Measurements from ENCODE around the gene DYRK1A. TPM values are rescaled to one million over a fixed set of nuclear protein-coding genes. Genes with fewer than 3 reads are reported as not detected.

The DYRK1A gene
- total and polyA plus RNA-seq, 2 of the 13 experiments (the other 11 are each of a cell fraction or from before 2014, with no cell fraction given) = 24.6 to 34.2 TPM

GRCh38 chr21:37396855-37397254 is 30.3 kb downstream of the DYRK1A start:
- H4K20me1 ChIP-seq (ENCODE audit: insufficient read depth, low read length) = peaks cover 58% of the 10 kb centered on the region
- H3K27me3 ChIP-seq (ENCODE audit: control insufficient read depth in 1 of 2, insufficient read depth in 2 of 2, low read length in 2 of 2) = no peaks in the 10 kb centered on the region
- WGBS (ENCODE audit: low lambda C conversion rate) = 89% methylated on average over 4 of the region's 6 CpGs
- H3K9ac ChIP-seq (ENCODE audit: insufficient read depth, low read depth, low read length) = no peak overlapping the region
- H3K36me3 ChIP-seq (replicated peaks in 1 of 2; ENCODE audit: control insufficient read depth in 1 of 2, insufficient read depth in 2 of 2, low read length in 2 of 2) = 0 out of 5 replicates have a peak, but pooled peaks cover 0 to 1% of the 10 kb centered on the region in 2 experiments
- no peak overlapping the region for H3K27ac ChIP-seq (ENCODE audit: extremely low read length, insufficient read depth, low read length)
- no peak overlapping the region for H3K4me2 ChIP-seq (ENCODE audit: low read depth, low read length)
- no peak overlapping the region for H3K4me3 ChIP-seq (replicated peaks in 1 of 3; ENCODE audit: insufficient read depth in 1 of 3, low read depth in 2 of 3, low read length in 3 of 3)
- H3K9me3 ChIP-seq (ENCODE audit: low read length) = no peaks in the 10 kb centered on the region
- FAIRE-seq = no peak
- no peak for DNase-seq (ENCODE audit: low spot score)
- ChIA-PET CTCF (ENCODE audit: low intra/inter-chr PET ratio, low total read pairs) (no interaction called here), POLR2A (no interaction called here)
- peaks cover 4% of the 10 kb centered on the region; the same call in 1 of the 2 replicates for H3K4me1 ChIP-seq (ENCODE audit: insufficient read depth, low read length)
- no TSS peak for BruUV-seq (replicated peaks)
- H2AFZ ChIP-seq (ENCODE audit: low read length) = no peak overlapping the region
- TF ChIP-seq RBM22 (optimal IDR thresholded peaks at IDR 0.05; ENCODE audit: low read length) (peak; percentile 47), ZNF816 (CRISPR knock-in tag; IDR thresholded peaks at IDR 0.05; ENCODE audit: borderline replicate concordance) (no peak)
- in situ Hi-C loops (cut with HindIII; ENCODE audit: extremely low pct_ligation_motif_present, low pct_unique_long_range_greater_than_20kb) = no loop called here
- intact Hi-C loops (cut with micrococcal nuclease; ENCODE audit: unreplicated experiment) = no loop called here
- peaks cover 97% of the 10 kb centered on the region for H3K79me2 ChIP-seq (ENCODE audit: insufficient read depth, low read length)
- ATAC-seq = no peak

GRCh38 chr21:37398697-37399096 is 32.1 kb downstream of the DYRK1A start:
- Histone ChIP-seq H3K27me3 (ENCODE audit: control insufficient read depth in 1 of 2, insufficient read depth in 2 of 2, low read length in 2 of 2) (no peaks in the 10 kb centered on the region), H3K79me2 (ENCODE audit: insufficient read depth, low read length) (peaks cover 97% of the 10 kb centered on the region), H3K4me3 (replicated peaks in 1 of 3; ENCODE audit: insufficient read depth in 1 of 3, low read depth in 2 of 3, low read length in 3 of 3) (no peak overlapping the region), H4K20me1 (ENCODE audit: insufficient read depth, low read length) (peaks cover 57% of the 10 kb centered on the region), H3K27ac (ENCODE audit: extremely low read length, insufficient read depth, low read length) (no peak overlapping the region), H3K36me3 (replicated peaks in 1 of 2; ENCODE audit: control insufficient read depth in 1 of 2, insufficient read depth in 2 of 2, low read length in 2 of 2) (no peaks in the 10 kb centered on the region), H2AFZ (ENCODE audit: low read length) (no peak overlapping the region), H3K9ac (ENCODE audit: insufficient read depth, low read depth, low read length) (no peak overlapping the region), H3K9me3 (ENCODE audit: low read length) (peaks cover 7% of the 10 kb centered on the region; the same call in 1 of the 2 replicates), H3K4me2 (ENCODE audit: low read depth, low read length) (no peak overlapping the region), H3K4me1 (ENCODE audit: insufficient read depth, low read length) (peaks cover 4% of the 10 kb centered on the region; the same call in 1 of the 2 replicates)
- in situ Hi-C loops (cut with HindIII; ENCODE audit: extremely low pct_ligation_motif_present, low pct_unique_long_range_greater_than_20kb) = no loop called here
- ATAC-seq (no peak), DNase-seq (ENCODE audit: low spot score) (no peak), FAIRE-seq (no peak)
- intact Hi-C loops (cut with micrococcal nuclease; ENCODE audit: unreplicated experiment) = no loop called here
- POLR2A ChIA-PET = no interaction called here
- CTCF ChIA-PET (ENCODE audit: low intra/inter-chr PET ratio, low total read pairs) = no interaction called here
- BruUV-seq (replicated peaks) = no TSS peak
- 95% methylated on average over 5 of the region's 5 CpGs for WGBS (ENCODE audit: low lambda C conversion rate)
- no peak for TF ChIP-seq ZNF781 (CRISPR knock-in tag; IDR thresholded peaks at IDR 0.05; ENCODE audit: borderline replicate concordance, not compliant biosample characterization)
- no peak for TF ChIP-seq ZNF343 (CRISPR knock-in tag; IDR thresholded peaks at IDR 0.05)
- no peak for TF ChIP-seq AFF4 (CRISPR knock-in tag; IDR thresholded peaks at IDR 0.05)
- TF ChIP-seq PHF8 (CRISPR knock-in tag; IDR thresholded peaks at IDR 0.05) = no peak
- no peak for TF ChIP-seq TARDBP (CRISPR knock-in tag; IDR thresholded peaks at IDR 0.05)
- no peak for TF ChIP-seq ZNF446 (CRISPR knock-in tag; IDR thresholded peaks at IDR 0.05)
- TF ChIP-seq ZC3H13 (CRISPR knock-in tag; IDR thresholded peaks at IDR 0.05) = no peak
- TF ChIP-seq SIN3B (IDR thresholded peaks at IDR 0.05; ENCODE audit: low read length) = no peak
- no peak for TF ChIP-seq ZNF761 (CRISPR knock-in tag; conservative IDR thresholded peaks at IDR 0.05)
- TF ChIP-seq ZKSCAN1 (IDR thresholded peaks at IDR 0.05; ENCODE audit: low read length) = no peak
- TF ChIP-seq SP5 (CRISPR knock-in tag; IDR thresholded peaks at IDR 0.05; ENCODE audit: borderline replicate concordance, low read depth) = no peak
- no peak for TF ChIP-seq GLMP (CRISPR knock-in tag; IDR thresholded peaks at IDR 0.05; ENCODE audit: borderline replicate concordance)
